Type B pancreatic cell (in vitro differentiated cells): ENCODE measurements around the gene METTL15. TPM values are rescaled to one million over a fixed set of nuclear protein-coding genes. Genes with fewer than 3 reads are reported as not detected.

Experiments used
- DNase-seq: peaks from one replicate; pipeline ENCODE4 v3.0.0; 2021; ENCODE audit warnings: mixed read lengths; ENCODE audit not compliant: unreplicated experiment; ENCODE audit errors: extremely low spot score
- H3K27ac Mint-ChIP-seq: 2 replicates; pipeline ENCODE4 v1.8.0; 2021; ENCODE audit warnings: mild to moderate bottlenecking, mixed read lengths
- H3K27me3 Mint-ChIP-seq: 2 replicates; pipeline ENCODE4 v1.8.0; 2021; ENCODE audit warnings: mixed read lengths
- H3K36me3 Mint-ChIP-seq: 2 replicates; pipeline ENCODE4 v1.8.0; 2021; ENCODE audit warnings: mixed read lengths
- H3K4me1 Mint-ChIP-seq: one replicate; pipeline ENCODE4 v1.8.0; 2021; ENCODE audit warnings: mixed read lengths; ENCODE audit not compliant: unreplicated experiment
- H3K4me3 Mint-ChIP-seq: 2 replicates; pipeline ENCODE4 v1.8.0; 2021; ENCODE audit warnings: mild to moderate bottlenecking, mixed read lengths
- H3K9me3 Mint-ChIP-seq: 2 replicates; pipeline ENCODE4 v1.8.0; 2021; ENCODE audit warnings: mixed read lengths
- CTCF ChIP-seq: fragments of 200-600 bp; sonication (generic); conservative IDR thresholded peaks from 2 replicates; pipeline ENCODE4 v1.5.0; 2021; ENCODE audit warnings: antibody characterized with exemption, mild to moderate bottlenecking
- total RNA-seq: library from RNA; stranded (reverse); gene quantifications from 2 replicates; pipeline ENCODE4 v1.2.1, GENCODE V29; 2021; ENCODE audit warnings: low replicate concordance

The METTL15 gene
- total RNA-seq, 1 donor from 2014 or later = 13.4 TPM

- no peaks in the 10 kb centered on the region for H3K4me1 Mint-ChIP-seq
- H3K4me3 Mint-ChIP-seq = no peak overlapping the region
- peaks cover 4% of the 10 kb centered on the region for H3K9me3 Mint-ChIP-seq
- no peaks in the 10 kb centered on the region for H3K27me3 Mint-ChIP-seq
- peaks cover 9% of the 10 kb centered on the region for H3K36me3 Mint-ChIP-seq
- H3K27ac Mint-ChIP-seq = no peak overlapping the region
- no peak for TF ChIP-seq CTCF
- DNase-seq = no peak
Measured at GRCh38 chr11:28241760-28242159, 133.6 kb downstream of the METTL15 start.

DNA sequence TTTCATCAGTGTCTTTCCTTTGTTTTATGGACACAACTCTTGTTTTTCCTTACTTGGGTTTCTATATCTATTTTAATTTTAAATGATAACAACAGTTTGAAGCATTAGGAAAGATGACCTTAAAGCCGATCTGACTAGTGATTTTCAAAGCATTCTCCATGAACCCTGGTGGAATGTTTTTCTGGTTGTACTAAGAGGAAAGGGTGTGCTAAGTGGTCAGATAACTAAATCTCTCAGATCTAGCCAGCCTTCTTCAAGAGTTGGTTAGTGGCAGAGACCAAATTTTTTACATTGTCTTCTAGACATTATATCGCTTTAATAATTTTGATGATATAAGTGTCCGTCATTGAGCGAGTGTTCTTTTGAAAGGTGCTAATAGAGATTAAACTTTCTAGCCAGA is 134.4 kb downstream of the METTL15 start:
- TF ChIP-seq CTCF = no peak
- Mint-ChIP-seq H3K27ac (no peak overlapping the region), H3K27me3 (no peaks in the 10 kb centered on the region), H3K9me3 (peaks cover 4% of the 10 kb centered on the region), H3K36me3 (peaks cover 9% of the 10 kb centered on the region), H3K4me1 (no peaks in the 10 kb centered on the region), H3K4me3 (no peak overlapping the region)
- no peak for DNase-seq

GRCh38 chr11:28243061-28243460 is 134.9 kb downstream of the METTL15 start:
- H3K9me3 Mint-ChIP-seq = peaks cover 4% of the 10 kb centered on the region
- no peak for TF ChIP-seq CTCF
- peaks cover 9% of the 10 kb centered on the region for H3K36me3 Mint-ChIP-seq
- H3K27ac Mint-ChIP-seq = no peak overlapping the region
- no peaks in the 10 kb centered on the region for H3K27me3 Mint-ChIP-seq
- no peak overlapping the region for H3K4me3 Mint-ChIP-seq
- DNase-seq = no peak
- H3K4me1 Mint-ChIP-seq = no peaks in the 10 kb centered on the region

DNA sequence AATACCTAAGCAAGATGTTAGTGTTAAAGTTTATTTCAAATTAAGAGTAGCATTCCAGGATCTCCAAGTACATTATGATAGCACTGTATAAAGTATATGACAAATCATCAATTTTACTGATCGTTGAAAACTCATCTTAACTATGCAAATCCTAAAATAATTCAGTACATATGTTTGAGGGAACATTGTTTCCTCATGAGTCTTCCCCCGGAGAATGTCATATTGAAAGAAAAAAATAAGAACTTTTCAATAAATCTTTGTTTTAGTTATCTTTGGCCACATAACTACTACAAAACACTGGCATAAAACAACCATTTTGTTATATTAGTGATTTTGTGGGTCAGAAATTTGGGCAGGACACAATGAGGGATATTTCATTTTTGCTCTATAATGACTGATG is 135.4 kb downstream of the METTL15 start:
- Mint-ChIP-seq H3K36me3 (peaks cover 7% of the 10 kb centered on the region), H3K27ac (no peak overlapping the region), H3K27me3 (no peaks in the 10 kb centered on the region), H3K9me3 (peaks cover 4% of the 10 kb centered on the region), H3K4me1 (no peaks in the 10 kb centered on the region), H3K4me3 (no peak overlapping the region)
- DNase-seq = no peak
- TF ChIP-seq CTCF = no peak

GRCh38 chr11:28245131-28245530 is 136.9 kb downstream of the METTL15 start:
- Mint-ChIP-seq H3K9me3 (no peaks in the 10 kb centered on the region), H3K27me3 (no peaks in the 10 kb centered on the region), H3K4me1 (no peaks in the 10 kb centered on the region), H3K27ac (no peak overlapping the region), H3K36me3 (peaks cover 3% of the 10 kb centered on the region), H3K4me3 (no peak overlapping the region)
- TF ChIP-seq CTCF = no peak
- DNase-seq = no peak

DNA sequence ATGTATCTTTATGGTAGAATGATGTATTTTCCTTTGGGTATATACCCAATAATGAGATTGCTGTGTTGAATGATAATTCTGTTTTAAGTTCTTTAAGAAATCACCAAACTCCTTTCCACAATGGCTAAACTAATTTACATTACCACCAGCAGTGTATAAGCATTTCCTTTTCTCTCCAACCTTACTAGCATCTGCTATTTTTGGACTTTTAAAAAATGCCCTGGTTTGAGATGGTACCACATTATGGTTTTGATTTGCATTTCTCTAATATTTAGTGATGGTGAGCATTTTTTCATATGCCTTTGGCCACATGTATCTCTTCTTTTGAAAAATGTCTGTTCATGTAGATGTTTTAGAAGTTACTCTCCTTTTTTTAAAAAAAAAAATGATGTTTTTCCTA is 142.0 kb downstream of the METTL15 start:
- Mint-ChIP-seq H3K4me3 (no peak overlapping the region), H3K36me3 (peaks cover 16% of the 10 kb centered on the region), H3K4me1 (no peaks in the 10 kb centered on the region), H3K27me3 (no peaks in the 10 kb centered on the region), H3K27ac (no peak overlapping the region), H3K9me3 (peaks cover 5% of the 10 kb centered on the region)
- TF ChIP-seq CTCF = no peak
- DNase-seq = no peak
